PC-9 (cell line): ENCODE measurements around the gene DFFA.

Experiments used
- CTCF ChIP-seq: fragments of 200-600 bp; sonication (generic); conservative IDR thresholded peaks from 2 replicates; pipeline ENCODE4 v1.6.1; 2017; ENCODE audit warnings: mixed run types, antibody characterized with exemption, mild to moderate bottlenecking, moderate library complexity
- EZH2 ChIP-seq: fragments of 200-600 bp; sonication (generic); IDR thresholded peaks from 2 replicates; pipeline ENCODE4 v1.8.0; 2017; ENCODE audit warnings: antibody characterized with exemption, low read depth

- no peak for TF ChIP-seq CTCF
- no peak for TF ChIP-seq EZH2
Measured at GRCh38 chr1:10504249-10504648, 31.9 kb upstream of the DFFA start.
